GM18867 (cell line): Measurements from ENCODE around the gene R3HDM2.
"Not testable (repeated sequence)": the region's sequence is repeated elsewhere in the genome, so short reads cannot be mapped to it uniquely, and the experiment has no call there.

Source experiments
- ATAC-seq: cut with Tn5 transposase; IDR thresholded peaks from one replicate; pipeline ENCODE4 v1.9.1; 2021; ENCODE audit warnings: mild to moderate bottlenecking, moderate library complexity; ENCODE audit not compliant: unreplicated experiment

Gene R3HDM2

GRCh38 chr12:57336299-57336698 lies 94.5 kb downstream of the R3HDM2 start:
- ATAC-seq = not testable (repeated sequence)

- no peak for ATAC-seq
Measured at GRCh38 chr12:57334219-57334618, 96.6 kb downstream of the R3HDM2 start.

GRCh38 chr12:57332646-57333312 lies 98.1 kb downstream of the R3HDM2 start:
- no peak for ATAC-seq

- no peak for ATAC-seq
Measured at GRCh38 chr12:57330992-57331391, 99.9 kb downstream of the R3HDM2 start.

- ATAC-seq = no peak
Measured at GRCh38 chr12:57329219-57329618, 101.6 kb downstream of the R3HDM2 start.

- no peak for ATAC-seq
Measured at GRCh38 chr12:57325395-57325794, 105.4 kb downstream of the R3HDM2 start.

GRCh38 chr12:57323416-57323815 lies 107.4 kb downstream of the R3HDM2 start:
- ATAC-seq = no peak

GRCh38 chr12:57320639-57321038 lies 110.2 kb downstream of the R3HDM2 start:
- no peak for ATAC-seq

GRCh38 chr12:57319678-57320469 lies 111.0 kb downstream of the R3HDM2 start:
- ATAC-seq = no peak

GRCh38 chr12:57315681-57316080 lies 115.2 kb downstream of the R3HDM2 start:
- no peak for ATAC-seq

GRCh38 chr12:57312287-57312686 lies 118.6 kb downstream of the R3HDM2 start:
- not testable (repeated sequence) for ATAC-seq

- no peak for ATAC-seq
Measured at GRCh38 chr12:57309420-57309819, 121.4 kb downstream of the R3HDM2 start.

- ATAC-seq = no peak
Measured at GRCh38 chr12:57300961-57301584, 129.8 kb downstream of the R3HDM2 start.

GRCh38 chr12:57299514-57300016 lies 131.3 kb downstream of the R3HDM2 start:
- ATAC-seq = no peak

GRCh38 chr12:57296291-57296690 lies 134.6 kb downstream of the R3HDM2 start:
- ATAC-seq = no peak

GRCh38 chr12:57282073-57282472 lies 148.8 kb downstream of the R3HDM2 start:
- ATAC-seq = not testable (repeated sequence)

GRCh38 chr12:57280211-57281062 lies 150.4 kb downstream of the R3HDM2 start:
- peak; percentile 89 for ATAC-seq

- ATAC-seq = no peak
Measured at GRCh38 chr12:57278465-57279381, 152.1 kb downstream of the R3HDM2 start.

- no peak for ATAC-seq
Measured at GRCh38 chr12:57276935-57277563, 153.8 kb downstream of the R3HDM2 start.
